ENCODE results near the gene BAD.
A peak's percentile ranks its signal among the peaks of the same experiment; 100 is the strongest.

BAD gene

GRCh38 chr11:64275031-64275800, 9.2 kb downstream of the BAD start:
- no peak for DNase-seq

DNA sequence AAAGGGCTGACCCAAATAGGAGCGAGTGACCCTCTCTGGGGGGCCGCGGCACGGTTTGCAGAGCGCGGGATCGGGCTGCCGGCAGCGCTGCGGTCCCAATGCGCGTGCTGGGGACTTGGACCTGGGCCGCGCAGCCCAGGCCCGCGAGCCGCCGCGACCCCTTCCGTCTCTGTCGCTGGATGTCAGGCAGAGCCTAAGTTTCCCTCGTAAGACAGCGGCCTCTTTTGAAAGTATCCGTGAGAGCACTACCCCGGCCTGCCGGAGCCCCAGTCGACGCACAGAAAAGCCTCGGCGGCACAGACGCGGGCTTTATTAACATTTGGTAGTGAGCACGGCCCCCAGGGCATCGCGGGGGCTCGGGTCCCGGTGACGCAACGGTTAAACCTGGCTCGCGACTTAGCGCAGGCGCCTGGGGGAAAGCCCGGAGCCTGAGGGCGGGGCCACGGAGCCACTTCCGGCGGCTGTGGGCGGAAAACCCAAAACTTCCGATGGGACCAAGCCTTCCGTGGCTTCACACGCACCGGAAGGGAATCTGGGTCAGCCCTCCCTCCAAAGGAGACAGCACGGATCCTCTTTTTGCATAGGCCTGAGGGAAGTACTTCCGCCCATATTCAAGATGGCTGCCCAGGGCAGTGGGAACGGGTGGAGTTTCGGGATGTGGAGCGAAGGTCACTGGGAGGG, 14.8 kb downstream of the BAD start:
- DNase-seq = peak; percentile 97

- DNase-seq = no peak
Measured at GRCh38 chr11:64268893-64269539, 15.4 kb downstream of the BAD start.

DNA sequence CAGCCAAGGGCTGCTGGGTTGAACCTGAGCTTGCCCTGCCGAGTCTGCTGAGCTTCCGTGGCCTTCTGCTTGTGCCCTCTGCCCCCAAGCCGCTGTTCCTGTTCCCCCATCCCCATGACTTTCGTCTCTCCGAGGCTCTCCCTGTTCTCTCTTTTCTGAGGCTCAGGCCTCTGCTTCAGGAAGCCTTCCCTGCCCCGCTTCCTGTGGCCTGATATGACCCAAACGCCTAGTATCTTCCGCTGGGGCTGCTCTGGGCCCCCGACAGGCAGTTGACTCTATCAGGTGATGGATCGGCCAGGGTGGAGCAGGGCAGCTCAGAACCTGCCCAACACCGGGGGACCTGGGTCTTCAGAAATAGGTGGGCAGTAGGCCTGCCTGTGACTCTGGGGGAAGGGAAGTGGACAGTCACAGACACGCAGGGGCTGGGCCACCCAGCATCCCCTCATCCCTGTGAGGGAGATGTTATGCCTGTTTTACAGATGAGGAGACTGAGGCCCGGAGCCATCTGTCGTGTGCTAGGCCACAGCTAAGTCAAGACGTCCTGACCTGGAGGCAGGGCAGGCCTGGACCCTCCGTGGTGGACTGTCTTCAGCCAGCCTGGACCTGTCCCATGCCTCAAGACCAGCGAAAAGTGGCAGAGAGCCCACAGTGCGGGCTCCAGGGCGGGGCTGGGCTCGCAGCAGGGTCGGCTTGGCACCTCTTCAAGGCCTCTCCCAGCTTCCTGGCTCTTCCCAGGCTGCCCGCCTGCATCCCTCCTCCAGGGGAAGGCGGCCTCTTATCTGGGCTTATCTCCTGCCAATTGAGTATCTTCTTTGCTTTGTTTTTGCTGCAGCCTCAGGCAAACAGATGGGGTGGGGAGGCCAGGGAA, 16.2 kb downstream of the BAD start:
- peak; percentile 30 for DNase-seq

- DNase-seq = peak; percentile 78
Measured at GRCh38 chr11:64267207-64267945, 17.1 kb downstream of the BAD start.

DNA sequence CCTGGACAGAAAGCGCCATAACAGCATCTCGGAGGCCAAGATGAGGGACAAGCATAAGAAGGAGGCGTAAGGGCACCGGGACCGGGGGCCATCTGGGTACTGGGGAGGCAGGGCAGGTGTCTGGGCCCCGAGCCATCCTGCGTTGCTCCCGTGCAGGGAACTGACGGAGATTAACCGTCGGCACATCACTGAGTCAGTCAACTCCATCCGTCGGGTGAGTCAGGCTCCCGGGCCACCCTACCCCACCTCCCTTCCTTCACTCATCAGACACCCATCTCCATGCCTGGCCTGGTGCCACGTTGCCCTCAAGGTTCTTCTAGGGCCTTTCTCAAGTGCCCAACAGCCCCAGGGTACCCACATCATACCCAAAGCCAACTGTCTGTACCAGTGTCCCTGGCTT, 18.1 kb downstream of the BAD start:
- no peak for DNase-seq

DNA sequence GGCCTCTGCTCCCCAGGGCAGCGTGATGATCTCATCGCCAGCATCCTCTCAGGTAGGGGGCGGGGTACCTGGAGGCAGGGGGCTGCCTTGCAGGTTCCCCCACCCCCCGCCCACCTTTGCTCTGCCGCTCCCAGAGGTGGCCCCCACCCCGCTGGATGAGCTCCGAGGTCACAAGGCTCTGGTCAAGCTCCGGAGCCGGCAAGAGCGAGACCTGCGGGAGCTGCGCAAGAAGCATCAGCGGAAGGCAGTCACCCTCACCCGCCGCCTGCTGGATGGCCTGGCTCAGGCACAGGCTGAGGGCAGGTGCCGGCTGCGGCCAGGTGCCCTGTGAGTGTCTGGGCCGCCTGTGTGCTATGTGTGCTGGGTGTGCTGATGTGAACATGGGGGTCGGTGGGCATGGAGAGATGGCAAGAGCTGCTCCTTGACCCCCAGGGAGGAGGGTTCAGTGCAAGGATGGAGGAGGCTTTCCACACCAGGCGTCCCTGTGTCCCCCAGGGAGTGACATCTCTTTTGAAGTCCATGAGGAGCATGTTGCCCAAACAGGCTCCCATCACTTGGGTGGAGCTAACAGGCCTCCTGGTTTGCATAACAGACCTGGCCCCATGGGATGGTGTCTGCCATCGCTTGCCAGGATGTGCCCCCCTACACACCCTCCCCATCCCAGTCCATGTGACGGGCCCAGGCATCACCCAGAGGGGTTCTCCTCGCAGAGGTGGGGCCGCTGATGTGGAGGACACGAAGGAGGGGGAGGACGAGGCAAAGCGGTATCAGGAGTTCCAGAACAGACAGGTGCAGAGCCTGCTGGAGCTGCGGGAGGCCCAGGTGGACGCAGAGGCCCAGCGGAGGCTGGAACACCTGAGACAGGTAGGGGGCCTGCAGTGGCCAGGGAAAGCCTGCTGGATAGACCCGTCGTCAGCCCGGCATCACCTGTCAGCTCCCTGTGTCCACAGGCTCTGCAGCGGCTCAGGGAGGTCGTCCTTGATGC, 19.0 kb downstream of the BAD start:
- no peak for DNase-seq

DNA sequence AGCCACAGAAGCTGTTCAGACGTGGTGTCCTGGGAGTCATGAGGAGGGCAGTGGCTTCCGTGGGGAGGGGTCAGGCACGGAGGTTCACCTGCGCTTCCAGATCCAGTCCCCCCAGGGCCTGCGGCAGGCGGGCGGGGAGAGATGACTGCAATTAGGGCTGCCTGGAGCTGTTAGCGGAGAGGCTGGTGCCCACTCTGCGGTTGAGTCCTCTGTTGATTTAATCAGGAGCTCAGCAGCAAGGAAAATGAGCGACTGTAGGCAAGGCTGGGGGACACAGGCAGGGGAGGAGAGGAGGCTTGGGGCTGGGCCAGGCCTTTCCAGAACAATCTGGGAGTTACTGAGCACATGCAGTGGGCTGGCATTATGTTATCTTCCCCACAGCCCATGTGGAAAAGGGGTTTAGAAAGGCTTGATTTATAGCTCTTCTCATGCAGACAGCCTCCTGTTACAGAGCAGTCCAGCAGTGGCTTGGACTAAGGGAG, 20.1 kb downstream of the BAD start:
- DNase-seq = no peak

GRCh38 chr11:64263947-64264317, 20.5 kb downstream of the BAD start:
- DNase-seq = no peak

DNA sequence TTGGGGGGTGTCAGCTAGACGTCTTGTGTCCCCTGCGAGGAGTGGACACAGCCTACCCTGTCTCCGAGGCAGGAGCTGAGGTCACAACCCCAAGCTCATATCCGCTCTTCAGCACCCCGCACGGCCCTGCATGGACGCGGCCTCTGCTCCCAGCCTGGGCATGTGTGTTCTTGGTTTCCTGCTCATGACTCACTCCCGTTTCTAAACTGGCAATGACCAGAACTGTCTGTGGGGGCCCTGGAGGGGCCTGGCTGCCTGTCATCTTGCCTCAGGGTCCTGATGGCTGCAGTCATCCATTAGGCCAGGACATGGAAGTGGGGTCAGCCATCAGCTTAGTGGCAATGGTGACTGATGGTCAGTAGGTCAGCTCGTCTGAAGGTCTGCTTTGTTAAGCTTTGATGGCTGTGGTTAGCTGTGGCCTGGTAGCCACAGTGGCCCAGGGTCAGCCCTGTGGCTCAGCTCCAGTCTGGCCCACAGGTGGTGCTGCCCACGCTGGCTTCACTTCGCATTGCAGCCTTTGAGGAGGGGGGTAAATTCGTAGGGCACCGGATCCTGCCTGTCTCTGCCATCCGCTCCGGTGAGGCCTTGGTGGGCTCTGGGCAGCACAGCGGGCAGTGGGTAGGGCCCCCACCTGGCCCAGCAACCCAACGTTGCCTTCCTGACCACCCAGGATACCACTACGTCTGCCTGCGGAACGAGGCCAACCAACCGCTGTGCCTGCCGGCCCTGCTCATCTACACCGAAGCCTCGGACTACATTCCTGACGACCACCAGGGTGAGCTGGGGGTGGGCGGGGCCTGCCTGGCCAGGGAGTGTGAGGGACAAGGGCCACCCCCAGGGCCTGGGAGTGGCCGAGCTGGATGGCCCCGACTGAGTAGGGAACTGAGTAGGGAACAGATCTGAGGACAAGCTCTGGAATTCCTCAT, 21.2 kb downstream of the BAD start:
- no peak for DNase-seq

GRCh38 chr11:64262271-64263002, 22.0 kb downstream of the BAD start:
- no peak for DNase-seq

DNA sequence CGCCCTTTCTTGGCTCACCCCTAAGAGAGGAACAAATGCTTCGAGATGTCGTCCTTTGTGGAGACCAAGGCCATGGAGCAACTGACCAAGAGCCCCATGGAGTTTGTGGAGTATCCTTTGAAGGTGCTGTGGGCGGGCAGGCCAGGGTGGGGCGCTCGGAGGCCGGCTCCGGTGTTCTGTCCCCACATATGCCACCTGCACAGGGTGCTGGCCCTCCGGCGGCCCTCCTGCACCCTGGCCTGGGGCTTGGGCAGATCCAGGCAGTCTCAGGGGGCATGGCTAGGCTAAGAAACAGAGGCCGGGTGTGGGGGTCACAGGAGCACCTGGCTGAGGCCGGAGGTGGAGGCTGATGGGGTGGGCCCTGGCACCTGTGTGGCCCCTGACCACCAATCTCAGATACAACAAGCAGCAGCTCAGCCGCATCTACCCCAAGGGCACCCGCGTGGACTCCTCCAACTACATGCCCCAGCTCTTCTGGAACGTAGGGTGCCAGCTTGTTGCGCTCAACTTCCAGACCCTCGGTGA, 22.8 kb downstream of the BAD start:
- DNase-seq = no peak

DNA sequence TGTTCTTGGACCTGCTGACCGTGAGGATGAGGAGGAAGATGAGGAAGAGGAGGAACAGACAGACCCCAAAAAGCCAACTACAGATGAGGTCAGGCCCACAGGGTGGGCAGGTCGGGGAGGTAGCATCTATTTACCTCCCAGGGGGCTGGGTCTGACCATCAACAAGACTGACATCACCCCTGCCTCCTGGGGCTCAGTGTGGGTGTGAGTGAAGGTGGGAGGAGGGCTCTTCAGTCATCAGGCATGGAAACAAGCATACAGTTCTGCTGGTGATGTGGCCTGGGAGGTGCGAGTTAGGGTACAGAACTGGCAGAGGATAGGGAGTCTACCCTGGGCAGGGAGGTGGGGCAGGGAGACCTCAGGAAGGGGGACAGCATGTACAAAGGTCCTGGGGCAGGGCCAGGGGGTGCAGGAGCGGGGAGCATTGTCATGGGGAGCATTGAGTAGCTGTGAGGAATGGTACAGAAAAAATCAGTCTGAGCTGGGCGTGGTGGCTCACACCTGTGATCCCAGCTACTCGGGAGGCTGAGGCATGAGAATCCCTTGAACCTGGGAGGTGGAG, 24.2 kb downstream of the BAD start:
- no peak for DNase-seq

GRCh38 chr11:64259533-64260067, 24.9 kb downstream of the BAD start:
- DNase-seq = no peak

- DNase-seq = no peak
Measured at GRCh38 chr11:64258946-64259532, 25.4 kb downstream of the BAD start.

DNA sequence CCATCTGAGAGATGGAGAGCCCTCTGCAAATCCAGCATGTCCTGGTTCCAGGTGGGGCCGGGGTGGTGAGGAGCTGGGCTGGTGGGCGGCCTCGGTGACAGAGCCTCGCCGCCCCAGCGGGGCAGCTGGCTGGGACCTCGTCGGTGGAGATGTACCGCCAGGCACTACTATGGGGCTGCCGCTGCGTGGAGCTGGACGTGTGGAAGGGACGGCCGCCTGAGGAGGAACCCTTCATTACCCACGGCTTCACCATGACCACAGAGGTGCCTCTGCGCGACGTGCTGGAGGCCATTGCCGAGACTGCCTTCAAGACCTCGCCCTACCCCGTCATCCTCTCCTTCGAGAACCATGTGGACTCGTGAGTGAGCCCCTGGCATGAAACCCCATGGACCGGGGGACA, 26.1 kb downstream of the BAD start:
- DNase-seq = no peak

- DNase-seq = no peak
Measured at GRCh38 chr11:64256300-64256699, 28.2 kb downstream of the BAD start.
